M059J (cell line): ENCODE results near the gene TNIP2. TPM values are rescaled to one million over a fixed set of nuclear protein-coding genes. Genes with fewer than 3 reads are reported as not detected.

ENCODE experiments used
- DNase-seq: peaks from one replicate; pipeline ENCODE4 v3.0.0-alpha.2; 2012; ENCODE audit warnings: low read depth
- total RNA-seq: library from RNA; depleted of rRNA; stranded (reverse); fragments of >200 nt; shearing (Covaris generic); gene quantifications from 2 replicates; pipeline ENCODE4 v1.2.3, GENCODE V29; 2014; rRNA removed

TNIP2 gene
- total RNA-seq, result 27.9 and 49.4 TPM in 2 replicates

DNA sequence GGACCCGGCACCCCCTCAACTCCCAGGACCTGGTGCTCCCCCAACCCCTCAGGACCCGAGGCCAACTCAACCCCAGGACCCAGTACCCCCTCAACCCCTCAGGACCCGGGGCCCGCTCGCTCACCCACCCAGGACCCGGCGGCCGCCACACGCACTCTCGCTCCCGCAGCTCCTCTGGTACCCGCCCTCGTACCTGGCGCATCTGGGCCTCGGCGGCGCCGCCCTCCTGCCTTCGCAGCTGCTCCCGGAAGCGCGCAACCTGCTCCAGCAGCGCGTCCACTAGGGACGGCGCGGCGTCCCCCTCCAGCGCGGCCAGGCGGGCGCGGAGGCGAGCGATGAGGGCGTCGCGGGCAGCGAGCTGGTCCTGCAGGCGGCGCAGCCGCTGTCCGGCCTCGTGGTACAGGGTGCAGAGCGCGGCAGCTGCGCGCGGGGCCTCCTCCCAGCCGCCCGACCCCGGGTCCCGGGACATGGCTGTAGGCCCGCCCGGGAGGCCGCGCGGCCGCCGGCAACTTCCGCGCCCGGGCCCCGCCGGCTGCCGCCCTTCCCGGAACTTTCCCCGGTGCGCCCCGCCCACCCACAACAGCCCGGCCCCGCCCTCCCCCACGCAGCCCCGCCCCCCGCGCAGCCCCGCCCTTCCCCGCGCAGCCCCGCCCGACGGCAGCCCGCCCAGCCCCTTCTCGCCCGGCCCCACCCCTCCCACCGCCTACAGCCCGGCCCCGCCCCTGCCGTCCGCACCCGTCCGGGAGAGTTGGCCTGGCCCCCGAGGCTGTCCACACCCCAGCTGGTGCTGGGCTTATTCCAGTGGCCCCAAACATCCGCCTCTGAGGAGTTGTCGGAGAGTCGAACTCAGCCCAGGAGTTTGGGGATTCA, at the start of gene TNIP2:
Gene TNIP2 (minus strand): TSS at position 516 of the 870 bp plus-strand sequence. CDS start 47 bp downstream, at position 469.
- DNase-seq, result peak; percentile 75

DNA sequence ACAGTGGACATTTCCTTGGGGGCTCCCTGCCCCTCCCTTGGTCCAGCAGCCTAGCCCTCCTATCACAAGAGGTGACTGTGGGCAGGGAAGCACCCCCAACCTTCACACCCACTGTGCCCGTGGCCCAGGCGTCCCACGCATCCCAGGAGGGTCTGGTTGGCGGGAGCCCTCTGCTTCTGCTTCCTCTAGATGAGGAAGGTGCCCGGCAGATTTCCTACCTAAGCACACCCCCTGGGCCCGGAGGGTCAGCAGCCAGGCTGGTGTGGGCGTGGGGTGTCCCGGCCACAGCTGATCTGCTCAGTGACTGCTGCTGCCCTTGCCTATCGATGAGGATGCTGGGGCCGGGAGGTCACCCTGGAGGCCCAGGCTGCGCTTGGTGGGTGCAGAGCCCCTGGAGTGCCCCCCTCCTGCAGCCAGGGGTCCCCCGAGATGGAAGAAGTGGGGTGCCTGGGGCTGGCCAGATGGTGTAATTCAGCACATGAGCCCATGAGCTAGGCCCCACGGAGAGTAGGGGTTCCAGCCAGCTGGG, 48.9 kb upstream of the TNIP2 start:
- DNase-seq, result no peak

- DNase-seq, result no peak
Observed at GRCh38 chr4:2804449-2804972, 48.4 kb upstream of the TNIP2 start.

GRCh38 chr4:2803624-2804448, 47.7 kb upstream of the TNIP2 start:
- DNase-seq, result peak; percentile 39

- DNase-seq, result no peak
Observed at GRCh38 chr4:2802618-2803531, 46.7 kb upstream of the TNIP2 start.

- peak; percentile 87 for DNase-seq
Observed at GRCh38 chr4:2800691-2801596, 44.8 kb upstream of the TNIP2 start.

- peak; percentile 44 for DNase-seq
Observed at GRCh38 chr4:2799971-2800690, 44.0 kb upstream of the TNIP2 start.

- no peak for DNase-seq
Observed at GRCh38 chr4:2799224-2799911, 43.2 kb upstream of the TNIP2 start.

- DNase-seq, result peak; percentile 77
Observed at GRCh38 chr4:2798399-2799223, 42.5 kb upstream of the TNIP2 start.

DNA sequence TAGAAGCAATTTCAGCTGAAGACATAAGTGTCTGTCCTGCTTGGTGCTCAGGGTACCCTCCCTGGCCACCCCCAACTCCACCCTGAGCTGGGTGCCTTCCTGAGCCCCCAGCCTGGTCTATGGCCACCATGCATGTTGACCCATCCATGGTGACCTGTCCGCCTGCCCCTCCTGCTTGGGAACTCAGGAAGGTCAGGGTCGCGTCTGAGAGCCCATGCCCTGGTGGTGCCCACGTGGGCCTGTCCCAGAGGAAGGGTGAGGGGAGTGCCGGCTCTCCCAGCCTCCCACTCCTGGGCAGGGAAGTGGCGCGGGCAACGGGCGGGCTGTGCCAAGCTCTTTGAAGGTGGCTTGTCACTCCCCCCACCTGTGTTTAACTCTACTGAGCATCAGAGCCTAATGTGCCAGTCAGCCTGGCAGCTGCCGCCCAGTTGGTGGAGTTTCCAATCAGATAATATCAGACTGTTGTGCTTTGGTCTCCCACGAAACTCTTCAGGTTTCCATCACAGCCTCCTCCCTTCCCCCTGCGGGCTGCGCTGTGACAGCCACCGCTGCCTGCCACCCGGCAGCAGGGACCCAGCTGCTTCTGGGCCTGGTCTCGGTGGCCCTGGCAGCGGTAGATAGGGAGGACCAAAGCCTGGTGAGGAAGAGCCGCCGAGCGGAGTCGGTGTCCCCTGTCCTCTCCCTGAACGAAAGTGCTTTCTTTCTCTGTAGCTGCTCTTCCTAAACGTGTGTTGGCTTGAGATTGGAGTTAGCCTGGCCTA, 41.6 kb upstream of the TNIP2 start:
- no peak for DNase-seq

GRCh38 chr4:2796849-2797544, 40.9 kb upstream of the TNIP2 start:
- DNase-seq, result no peak

GRCh38 chr4:2795893-2796848, 40.0 kb upstream of the TNIP2 start:
- peak; percentile 97 for DNase-seq

GRCh38 chr4:2795300-2795892, 39.3 kb upstream of the TNIP2 start:
- DNase-seq, result no peak

DNA sequence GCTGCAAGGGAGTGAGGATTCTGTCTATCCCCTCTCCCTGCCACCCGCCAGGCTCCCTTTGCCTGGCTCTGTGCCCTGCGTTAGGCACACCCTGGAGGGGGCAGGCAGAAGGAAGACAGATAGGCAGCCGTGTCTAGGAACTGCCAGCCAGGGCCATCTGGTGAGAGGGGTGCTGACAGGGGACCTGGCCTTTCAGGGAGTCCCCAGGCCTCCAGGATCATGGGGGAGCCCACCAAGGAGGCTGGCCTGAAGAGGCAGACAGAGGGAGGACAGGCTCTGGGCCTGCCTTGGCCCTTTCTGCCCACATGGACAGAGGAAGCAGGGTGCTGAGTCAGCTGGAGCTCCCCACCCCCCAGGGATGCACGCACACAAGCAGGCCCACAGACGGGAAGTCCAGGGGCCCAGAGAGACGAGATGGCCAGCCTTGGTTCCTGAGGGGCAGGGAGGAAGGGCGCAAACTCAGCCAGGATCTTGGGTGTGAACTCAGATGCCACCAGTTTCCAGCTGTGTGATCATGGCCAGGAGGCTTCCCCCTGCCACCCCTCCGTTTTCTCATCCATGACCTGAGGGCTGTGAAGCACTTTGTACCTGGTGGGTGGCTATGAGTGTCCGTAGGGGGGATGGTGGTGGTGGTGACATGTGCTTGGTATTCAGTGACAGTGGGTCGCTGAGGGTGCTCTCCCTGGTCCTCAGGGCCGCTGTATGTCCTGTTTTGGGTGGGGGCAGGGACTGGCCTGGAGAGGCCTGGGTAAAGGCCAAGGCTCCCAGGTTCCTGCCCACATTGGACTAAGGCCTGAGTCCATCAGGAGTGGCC, 38.6 kb upstream of the TNIP2 start:
- DNase-seq, result peak; percentile 90
